Measurements from ENCODE around the gene DAP. TPM values are rescaled to one million over a fixed set of nuclear protein-coding genes. Genes with fewer than 3 reads are reported as not detected.
"Not testable (repeated sequence)": the region's sequence is repeated elsewhere in the genome, so short reads cannot be mapped to it uniquely, and the experiment has no call there.

DAP gene
- total RNA-seq, 1 donor from 2014 or later = 71.1 TPM

GRCh38 chr5:10735569-10736276 lies 25.3 kb downstream of the DAP start:
- no peak for DNase-seq (ENCODE audit: low spot score)

GRCh38 chr5:10734832-10735523 lies 26.1 kb downstream of the DAP start:
- no peak for DNase-seq (ENCODE audit: low spot score)

GRCh38 chr5:10734037-10734709 lies 26.9 kb downstream of the DAP start:
- DNase-seq (ENCODE audit: low spot score) = no peak

GRCh38 chr5:10733426-10733825 lies 27.6 kb downstream of the DAP start:
- no peak for DNase-seq (ENCODE audit: low spot score)

GRCh38 chr5:10731913-10732312 lies 29.1 kb downstream of the DAP start:
- DNase-seq (ENCODE audit: low spot score) = no peak

GRCh38 chr5:10730043-10730351 lies 31.0 kb downstream of the DAP start:
- DNase-seq (ENCODE audit: low spot score) = no peak

GRCh38 chr5:10729320-10730042 lies 31.6 kb downstream of the DAP start:
- no peak for DNase-seq (ENCODE audit: low spot score)

- DNase-seq (ENCODE audit: low spot score) = no peak
These were observed 32.4 kb downstream of the DAP start for GRCh38 chr5:10728679-10729078.

GRCh38 chr5:10727861-10728260 lies 33.2 kb downstream of the DAP start:
- no peak for DNase-seq (ENCODE audit: low spot score)

- no peak for DNase-seq (ENCODE audit: low spot score)
These were observed 34.0 kb downstream of the DAP start for GRCh38 chr5:10726913-10727517.

- no peak for DNase-seq (ENCODE audit: low spot score)
These were observed 34.7 kb downstream of the DAP start for GRCh38 chr5:10726179-10726912.

- no peak for DNase-seq (ENCODE audit: low spot score)
These were observed 35.4 kb downstream of the DAP start for GRCh38 chr5:10725636-10726035.

- DNase-seq (ENCODE audit: low spot score) = no peak
These were observed 36.1 kb downstream of the DAP start for GRCh38 chr5:10724781-10725507.

GRCh38 chr5:10723514-10723913 lies 37.5 kb downstream of the DAP start:
- no peak for DNase-seq (ENCODE audit: low spot score)

- not testable (repeated sequence) for DNase-seq (ENCODE audit: low spot score)
These were observed 40.3 kb downstream of the DAP start for GRCh38 chr5:10720766-10721165.

GRCh38 chr5:10719965-10720364 lies 41.1 kb downstream of the DAP start:
- DNase-seq (ENCODE audit: low spot score) = no peak

- not testable (repeated sequence) for DNase-seq (ENCODE audit: low spot score)
These were observed 42.4 kb downstream of the DAP start for GRCh38 chr5:10718617-10719016.

- not testable (repeated sequence) for DNase-seq (ENCODE audit: low spot score)
These were observed 44.2 kb downstream of the DAP start for GRCh38 chr5:10716825-10717224.

GRCh38 chr5:10715605-10716290 lies 45.3 kb downstream of the DAP start:
- DNase-seq (ENCODE audit: low spot score) = no peak

Data from mesenteric fat pad (tissue), 1 donor.